GM19035 (cell line): ENCODE results near the gene TTLL5.

ENCODE experiments used
- ATAC-seq: cut with Tn5 transposase; IDR thresholded peaks from one replicate; pipeline ENCODE4 v1.9.1; 2021; ENCODE audit not compliant: unreplicated experiment

The TTLL5 gene

GRCh38 chr14:75861161-75861621 is 200.1 kb downstream of the TTLL5 start:
- ATAC-seq = no peak

- no peak for ATAC-seq
Observed at GRCh38 chr14:75863221-75863620, 202.2 kb downstream of the TTLL5 start.

GRCh38 chr14:75864352-75864751 is 203.3 kb downstream of the TTLL5 start:
- ATAC-seq = no peak

- no peak for ATAC-seq
Observed at GRCh38 chr14:75865531-75865930, 204.5 kb downstream of the TTLL5 start.

- no peak for ATAC-seq
Observed at GRCh38 chr14:75866970-75867369, 205.9 kb downstream of the TTLL5 start.

- ATAC-seq = no peak
Observed at GRCh38 chr14:75871181-75871880, 210.3 kb downstream of the TTLL5 start.

GRCh38 chr14:75875958-75876357 is 214.9 kb downstream of the TTLL5 start:
- peak; percentile 99 for ATAC-seq

GRCh38 chr14:75876530-75876929 is 215.5 kb downstream of the TTLL5 start:
- no peak for ATAC-seq

GRCh38 chr14:75877292-75877691 is 216.2 kb downstream of the TTLL5 start:
- no peak for ATAC-seq

GRCh38 chr14:75877884-75878283 is 216.8 kb downstream of the TTLL5 start:
- ATAC-seq = no peak

- no peak for ATAC-seq
Observed at GRCh38 chr14:75879031-75879430, 218.0 kb downstream of the TTLL5 start.

- no peak for ATAC-seq
Observed at GRCh38 chr14:75880512-75880911, 219.5 kb downstream of the TTLL5 start.

- ATAC-seq = no peak
Observed at GRCh38 chr14:75881994-75882393, 220.9 kb downstream of the TTLL5 start.

GRCh38 chr14:75884198-75884611 is 223.2 kb downstream of the TTLL5 start:
- no peak for ATAC-seq

- no peak for ATAC-seq
Observed at GRCh38 chr14:75885829-75886228, 224.8 kb downstream of the TTLL5 start.

GRCh38 chr14:75886636-75887348 is 225.7 kb downstream of the TTLL5 start:
- no peak for ATAC-seq

- no peak for ATAC-seq
Observed at GRCh38 chr14:75888945-75889344, 227.9 kb downstream of the TTLL5 start.

GRCh38 chr14:75896341-75896740 is 235.3 kb downstream of the TTLL5 start:
- ATAC-seq = no peak

- ATAC-seq = no peak
Observed at GRCh38 chr14:75904311-75904710, 243.3 kb downstream of the TTLL5 start.

- ATAC-seq = no peak
Observed at GRCh38 chr14:75905147-75905904, 244.3 kb downstream of the TTLL5 start.

- ATAC-seq = no peak
Observed at GRCh38 chr14:75906228-75906627, 245.2 kb downstream of the TTLL5 start.
